GM19452 (cell line): ENCODE measurements around the gene NAT10.
"Not testable (repeated sequence)": the region's sequence is repeated elsewhere in the genome, so short reads cannot be mapped to it uniquely, and the experiment has no call there.

Experiments
- ATAC-seq: cut with Tn5 transposase; IDR thresholded peaks from one replicate; pipeline ENCODE4 v1.9.1; 2021; ENCODE audit not compliant: unreplicated experiment

Gene NAT10

DNA sequence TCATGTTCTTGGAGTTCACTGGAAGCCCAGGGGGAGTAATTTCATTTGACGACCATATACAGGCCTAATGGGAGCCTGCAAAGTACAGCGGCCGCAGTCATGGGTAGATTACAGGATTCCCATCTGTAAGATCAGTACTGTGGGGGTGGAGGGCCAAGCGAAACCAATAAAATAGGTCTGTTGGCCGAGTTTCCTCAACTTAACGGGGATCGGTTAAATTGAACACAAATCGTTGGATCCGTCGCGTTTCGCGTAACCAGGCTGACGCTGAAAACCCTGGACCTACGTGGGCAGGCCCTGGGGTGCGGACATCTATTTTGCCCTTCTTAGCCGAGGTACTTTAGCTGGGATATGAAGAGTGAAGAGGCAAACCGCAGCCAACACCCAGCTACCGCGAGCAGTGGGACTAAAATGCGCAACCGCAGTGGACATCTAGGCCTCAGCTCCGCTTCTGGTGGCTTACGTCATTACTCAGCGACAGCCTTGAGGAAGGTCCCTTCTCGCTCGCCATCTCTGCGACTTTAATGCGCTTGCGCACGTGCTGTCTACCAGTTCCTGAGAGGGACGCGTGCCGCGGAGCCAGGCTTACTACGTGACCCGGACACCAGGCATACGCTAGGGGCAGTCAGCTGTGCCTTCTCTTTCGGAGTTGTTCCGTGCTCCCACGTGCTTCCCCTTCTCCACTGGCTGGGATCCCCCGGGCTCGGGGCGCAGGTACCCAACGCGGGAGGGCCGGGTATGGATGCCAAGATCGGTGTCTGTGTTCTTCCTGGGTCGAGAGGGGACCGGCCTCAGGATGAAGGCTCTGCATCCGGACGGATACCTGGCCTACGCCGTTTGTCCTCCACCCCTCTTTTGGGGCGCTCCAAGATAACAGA is at the start of gene NAT10:
Gene NAT10, plus strand, starts transcription at position 551 of the 878 bp plus-strand sequence. CDS start 2,597 bp downstream, outside the sequence.
- ATAC-seq, result peak; percentile 92

DNA sequence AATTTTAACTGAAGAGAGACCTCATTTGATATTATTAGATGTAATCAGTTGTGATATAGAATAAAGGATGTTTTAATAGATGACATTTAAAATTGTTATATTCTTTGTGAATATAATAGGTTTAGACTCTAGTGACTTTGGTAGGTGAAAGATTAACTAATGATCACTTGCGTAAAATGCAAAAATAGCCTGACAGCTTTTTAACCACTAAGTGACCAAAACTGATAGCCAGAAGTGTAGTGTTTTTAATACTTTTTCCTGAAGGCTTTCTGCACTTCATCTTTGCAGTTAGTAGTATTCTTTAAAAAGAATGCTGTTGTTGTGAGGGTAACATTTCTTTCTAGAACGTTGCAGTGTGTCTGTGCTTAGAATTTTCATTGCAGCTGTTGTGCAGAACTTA is 48.8 kb upstream of the NAT10 start:
- ATAC-seq, result no peak

DNA sequence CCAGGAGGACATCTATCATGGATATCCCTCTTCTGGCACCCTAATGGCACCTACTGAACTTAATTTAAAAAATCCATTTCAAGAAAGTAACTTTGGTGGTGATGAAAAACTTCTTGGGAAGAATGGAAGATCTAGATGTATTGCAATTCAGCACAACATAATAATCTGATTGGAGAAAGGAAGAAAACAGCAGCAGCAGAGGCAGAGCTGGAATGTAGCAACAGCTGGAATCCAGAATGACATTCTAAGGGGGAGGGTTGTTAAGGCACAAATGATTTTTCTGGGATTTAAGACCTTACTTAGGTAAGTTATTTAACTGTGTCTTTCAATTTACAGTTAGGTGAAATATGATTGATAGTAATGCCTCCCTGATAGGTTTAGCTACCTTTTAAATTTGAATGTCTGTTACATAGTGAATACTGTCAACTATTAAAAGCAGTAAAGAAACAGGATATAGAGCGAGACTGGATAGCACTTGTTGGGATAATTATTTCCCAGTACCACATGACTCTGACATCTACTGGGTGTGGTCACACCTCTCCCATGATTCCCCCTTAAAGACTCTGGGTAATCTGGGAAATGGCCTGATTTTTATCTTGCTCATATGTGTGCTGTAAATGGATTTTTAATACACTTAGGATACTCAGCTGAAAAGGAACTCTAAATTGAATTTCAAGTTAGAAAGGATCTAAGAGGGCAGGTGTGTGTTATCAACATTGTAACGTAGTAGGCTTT is 42.2 kb upstream of the NAT10 start:
- no peak for ATAC-seq

DNA sequence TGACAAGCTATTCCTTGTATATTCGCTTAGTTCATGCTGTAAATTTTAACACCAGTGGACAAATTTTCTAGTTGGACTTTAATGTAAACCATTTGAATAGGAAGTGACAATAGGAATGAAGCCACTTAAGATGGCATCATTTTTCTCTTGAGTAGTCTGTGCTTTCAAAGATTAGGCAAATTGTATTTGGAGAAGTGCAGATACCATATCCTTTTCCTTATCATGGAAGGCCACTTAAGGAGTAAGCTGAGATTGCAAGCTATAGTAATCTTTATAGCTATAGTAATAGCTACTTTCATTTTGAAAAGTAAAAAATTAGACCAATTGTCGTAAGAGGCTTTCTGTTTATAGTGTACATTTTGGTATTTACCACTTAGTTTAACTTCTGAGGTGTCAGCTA is 41.1 kb upstream of the NAT10 start:
- no peak for ATAC-seq

DNA sequence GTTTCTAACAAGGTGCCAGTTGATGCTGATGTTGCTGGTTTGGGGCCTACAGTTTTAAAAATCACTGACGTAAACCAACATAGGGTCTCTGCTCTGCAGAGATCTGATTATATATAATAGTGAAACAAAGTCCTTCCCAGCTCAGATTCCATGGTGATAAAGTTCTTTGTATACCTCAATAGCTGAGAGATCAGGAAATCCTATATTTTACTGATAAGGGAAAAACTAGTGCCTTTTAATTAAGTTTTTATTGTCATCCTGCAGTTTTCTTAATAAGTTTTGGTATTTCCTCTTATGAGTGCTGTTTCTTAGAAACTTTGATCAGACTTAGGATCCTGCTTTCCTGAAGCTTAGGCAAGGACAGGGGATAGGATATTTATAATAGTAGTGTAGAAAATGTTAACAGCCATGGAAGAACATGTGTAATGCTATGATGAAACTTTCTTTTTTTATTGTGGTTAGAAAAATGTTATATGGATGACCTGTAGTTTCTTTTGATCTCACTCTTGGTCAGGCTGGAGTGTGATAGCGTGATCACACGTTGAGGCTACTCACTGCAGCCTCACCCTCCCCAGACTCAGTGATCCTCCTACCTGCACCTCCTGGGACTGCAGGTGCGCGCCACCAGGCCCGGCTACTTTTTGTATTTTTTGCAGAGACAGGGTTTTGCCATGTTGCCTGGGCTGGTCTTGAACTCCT is 39.8 kb upstream of the NAT10 start:
- ATAC-seq, result no peak

DNA sequence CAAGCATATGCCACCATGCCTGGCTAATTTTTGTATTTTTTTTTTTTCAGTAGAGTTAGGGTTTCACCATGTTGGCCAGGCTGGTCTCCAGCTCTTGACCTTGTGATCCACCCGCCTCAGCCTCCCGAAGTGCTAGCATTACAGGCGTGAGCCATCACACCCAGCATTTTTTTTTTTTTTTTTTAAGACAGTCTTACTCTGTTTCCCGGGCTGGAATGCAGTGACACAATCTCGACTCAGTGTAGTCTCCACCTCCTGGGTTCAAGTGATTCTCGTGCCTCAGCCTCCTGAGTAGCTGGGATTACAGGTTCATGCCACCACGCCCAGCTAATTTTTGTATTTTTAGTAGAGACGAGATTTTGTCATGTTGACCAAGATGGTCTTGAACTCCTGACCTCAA is 38.7 kb upstream of the NAT10 start:
- not testable (repeated sequence) for ATAC-seq

DNA sequence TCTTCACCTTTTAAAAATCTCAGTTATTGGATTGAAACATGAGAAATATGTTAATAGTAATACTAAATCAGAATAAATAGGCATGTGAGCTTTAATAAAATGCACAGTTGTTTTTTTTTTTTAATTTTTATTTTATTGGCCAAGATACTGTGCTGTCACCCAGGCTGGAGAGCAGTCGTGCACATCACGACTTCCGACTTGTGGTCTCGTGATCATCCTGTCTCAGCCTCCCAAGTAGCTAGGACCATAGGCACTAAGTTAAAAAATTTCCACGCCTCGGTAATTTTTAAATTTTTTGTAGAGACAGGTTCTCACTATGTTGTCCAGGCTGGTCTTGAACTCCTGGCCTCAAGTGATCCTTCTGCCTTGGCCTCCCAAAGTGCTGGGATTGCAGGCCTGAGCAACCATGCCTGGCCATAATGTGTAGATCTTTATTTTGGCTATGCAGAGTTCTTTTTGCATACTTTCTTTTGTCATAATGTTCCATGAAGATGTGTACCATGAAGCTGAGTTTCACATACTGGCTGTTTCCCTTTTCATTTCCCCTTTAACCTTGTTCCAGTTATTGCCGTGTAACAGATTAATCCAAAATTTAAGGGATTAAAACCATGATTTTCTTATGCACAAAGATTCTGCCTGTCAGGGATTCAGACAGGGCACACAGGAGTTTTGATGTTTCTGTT is 37.9 kb upstream of the NAT10 start:
- no peak for ATAC-seq

DNA sequence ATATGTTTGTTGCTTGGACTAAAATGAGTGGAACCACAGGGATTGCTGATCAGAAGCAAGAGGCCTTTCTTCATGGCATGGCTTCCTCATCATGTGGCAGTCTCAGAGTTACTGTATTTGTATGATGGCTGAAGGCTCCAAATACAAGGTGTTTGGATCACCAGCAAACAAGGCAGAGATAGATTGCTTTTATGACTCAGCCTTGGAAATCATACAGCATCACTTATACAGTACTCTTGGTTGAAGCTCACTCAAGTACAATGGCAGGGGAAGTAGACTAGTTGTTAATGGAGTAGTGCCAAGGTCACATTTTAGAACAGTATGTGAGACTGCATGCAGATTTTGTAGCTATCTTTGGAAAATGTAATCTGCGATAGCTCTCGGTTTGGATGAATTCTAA is 37.3 kb upstream of the NAT10 start:
- no peak for ATAC-seq

DNA sequence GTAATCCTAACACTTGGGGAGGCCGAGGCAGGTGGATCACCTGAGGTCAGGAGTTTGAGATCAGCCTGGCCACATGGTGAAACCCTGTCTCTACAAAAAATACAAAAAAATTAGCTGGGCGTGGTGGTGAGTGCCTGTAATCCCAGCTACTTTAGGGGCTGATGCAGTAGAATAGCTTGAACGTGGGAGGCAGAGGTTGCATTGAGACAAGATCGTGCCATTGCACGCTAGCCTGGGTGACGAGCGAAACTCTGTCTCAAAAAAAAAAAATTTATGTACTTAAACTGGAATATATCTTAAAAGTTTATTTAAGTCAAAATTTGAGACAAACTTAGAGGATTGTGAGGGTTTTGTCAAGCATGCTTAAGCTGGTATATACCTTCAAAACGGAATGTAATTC is 34.1 kb upstream of the NAT10 start:
- not testable (repeated sequence) for ATAC-seq

DNA sequence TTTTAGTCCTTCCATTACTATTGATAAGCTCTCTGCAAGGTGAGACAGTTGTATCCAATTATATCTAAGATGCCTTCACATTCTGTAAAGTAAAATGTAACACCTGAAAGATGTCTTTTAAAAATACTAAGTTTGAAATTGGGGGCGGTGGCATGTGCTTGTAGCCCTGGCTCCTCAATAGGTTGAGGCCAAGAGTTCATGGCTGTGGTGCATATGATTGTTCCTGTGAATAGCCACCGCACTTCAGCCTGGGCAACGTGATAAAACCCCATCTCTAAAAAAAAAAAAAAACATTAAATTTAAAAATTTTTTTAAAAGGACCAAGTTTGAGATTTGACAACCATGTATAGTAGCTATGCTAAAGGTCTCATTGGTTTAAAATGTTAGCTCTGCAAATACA is 33.4 kb upstream of the NAT10 start:
- no peak for ATAC-seq

DNA sequence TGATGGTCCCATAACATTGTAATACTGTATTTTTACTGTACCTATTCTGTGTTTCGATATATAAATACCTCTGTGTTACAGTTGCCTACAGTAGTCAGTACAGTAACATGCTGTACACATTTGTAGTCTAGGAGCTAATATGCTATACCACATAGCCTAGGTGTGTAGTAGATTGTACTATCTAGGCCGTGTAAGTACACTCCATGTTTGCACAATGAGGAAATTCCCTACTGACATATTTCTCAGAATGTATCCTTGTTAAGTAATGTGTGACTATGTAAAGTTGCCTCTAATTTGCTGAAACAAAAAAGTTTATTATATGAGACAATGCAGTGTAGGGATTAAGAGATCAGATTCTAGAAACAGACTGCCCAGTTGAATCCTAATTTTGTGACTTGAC is 32.6 kb upstream of the NAT10 start:
- no peak for ATAC-seq

DNA sequence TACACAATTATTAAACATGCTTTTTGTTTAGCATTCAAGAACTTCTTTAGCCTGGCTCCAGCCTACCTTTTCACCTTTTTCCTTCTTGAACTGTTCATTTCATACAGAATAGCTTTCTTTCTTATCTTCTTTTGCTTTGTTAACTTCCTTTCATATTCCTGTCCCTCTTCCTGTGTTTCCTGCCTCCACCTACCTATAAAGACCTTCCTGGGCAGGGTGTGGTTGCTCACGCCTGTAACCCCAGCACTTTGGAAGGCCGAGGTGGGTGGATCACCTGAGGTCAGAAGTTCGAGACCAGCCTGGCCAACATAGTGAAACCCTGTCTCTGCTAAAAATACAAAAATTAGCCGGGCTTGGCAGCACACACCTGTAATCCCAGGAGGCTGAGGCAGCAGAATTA is 31.0 kb upstream of the NAT10 start:
- no peak for ATAC-seq

DNA sequence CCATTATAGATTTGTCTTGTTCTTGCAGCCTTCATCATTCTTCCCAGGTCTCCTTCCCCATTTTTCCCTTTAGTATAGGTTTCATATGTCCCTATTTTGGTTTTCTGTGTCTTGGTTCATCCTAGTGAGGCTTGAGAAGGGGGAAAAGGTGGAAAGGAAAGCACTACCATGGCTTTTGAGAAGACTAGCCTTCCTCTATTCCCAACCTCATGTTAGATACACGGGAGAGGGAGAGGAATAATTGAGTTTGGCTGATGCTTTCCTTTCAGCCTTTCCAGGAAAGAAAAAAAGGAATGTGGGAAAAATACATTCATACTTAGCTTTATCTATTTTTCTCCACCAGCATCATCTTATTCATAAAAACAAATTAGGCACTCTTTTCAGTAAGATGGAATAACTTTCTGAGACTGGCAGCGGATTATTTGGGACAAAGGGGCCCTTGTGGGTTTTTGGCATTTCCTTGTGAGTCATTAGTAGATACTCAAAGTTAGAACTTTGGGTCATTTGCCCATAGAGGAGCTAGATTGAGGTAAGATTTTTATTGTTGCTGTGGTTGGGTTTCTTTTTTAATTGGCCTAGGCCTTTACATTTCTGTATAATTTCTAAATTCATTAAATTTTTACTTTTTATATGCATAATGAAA is 30.1 kb upstream of the NAT10 start:
- ATAC-seq, result no peak

DNA sequence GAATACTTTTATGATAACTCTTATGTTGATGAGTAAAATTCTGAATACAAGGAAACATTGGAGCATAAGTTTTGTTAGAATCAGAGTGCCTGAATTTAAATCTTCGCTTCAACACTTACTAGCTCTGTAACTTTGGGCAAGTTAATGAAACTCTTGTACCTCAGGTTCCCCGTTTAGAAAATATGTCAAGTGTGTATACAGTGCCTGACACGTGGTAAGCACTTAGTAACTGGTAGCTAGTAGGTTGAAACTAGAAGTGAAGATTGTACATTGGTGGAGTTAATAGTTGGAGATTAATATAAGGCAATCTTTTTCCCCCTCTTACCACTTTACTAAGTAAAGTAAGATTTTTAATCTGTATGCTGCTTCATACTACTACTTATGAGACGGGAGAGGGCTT is 24.8 kb upstream of the NAT10 start:
- ATAC-seq, result no peak

DNA sequence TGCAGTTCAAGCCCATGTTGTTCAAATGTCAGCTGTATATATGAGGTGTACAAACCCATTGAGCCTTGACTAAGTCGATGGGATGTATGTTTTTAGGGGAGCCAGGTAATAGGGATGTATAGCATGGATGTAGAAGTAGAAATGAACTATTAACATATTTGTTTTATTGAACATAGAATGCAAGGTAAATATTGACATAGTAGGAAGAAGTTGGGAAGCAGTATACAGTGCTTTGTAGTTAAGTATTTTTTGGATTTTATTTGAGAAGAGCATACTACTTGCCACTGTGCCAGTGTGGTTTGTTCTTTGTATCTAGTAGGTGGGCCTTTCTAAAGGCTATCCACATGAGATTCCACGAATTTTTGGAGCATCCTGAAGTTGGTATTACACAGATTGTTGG is 20.8 kb upstream of the NAT10 start:
- ATAC-seq, result no peak

DNA sequence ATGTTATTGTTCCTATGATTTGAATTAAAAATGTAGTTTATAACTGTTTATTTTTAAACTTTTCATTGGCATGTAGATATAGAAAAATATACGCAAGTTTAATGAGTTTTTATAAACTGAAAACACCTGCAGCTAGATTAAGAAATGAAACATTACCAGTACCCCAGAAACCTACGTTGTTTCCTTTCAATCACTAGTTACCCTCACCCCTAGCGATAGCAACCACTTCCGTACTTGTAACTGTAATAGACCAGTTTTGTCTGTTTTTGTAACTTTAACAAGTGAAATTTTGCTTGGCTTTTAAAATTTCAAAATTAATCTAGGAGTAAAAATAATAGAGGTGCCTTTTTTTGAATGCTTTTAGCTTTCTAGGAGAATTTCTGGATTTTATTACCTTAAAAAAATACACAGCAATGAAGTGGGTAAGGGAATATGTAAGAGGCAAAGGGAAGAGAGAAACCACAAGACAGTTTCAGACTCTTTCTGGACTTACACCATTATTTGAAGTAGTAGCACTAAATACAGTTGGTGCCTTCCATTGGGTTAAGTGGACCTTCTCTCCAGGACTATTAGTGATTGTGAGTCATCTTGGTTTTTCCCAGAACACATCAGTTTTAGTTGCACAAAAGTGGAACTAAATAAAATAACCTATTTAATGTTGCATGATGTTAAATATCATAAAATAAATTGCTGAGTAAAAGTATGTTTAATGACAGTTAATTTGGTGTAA is 18.7 kb upstream of the NAT10 start:
- ATAC-seq, result no peak

DNA sequence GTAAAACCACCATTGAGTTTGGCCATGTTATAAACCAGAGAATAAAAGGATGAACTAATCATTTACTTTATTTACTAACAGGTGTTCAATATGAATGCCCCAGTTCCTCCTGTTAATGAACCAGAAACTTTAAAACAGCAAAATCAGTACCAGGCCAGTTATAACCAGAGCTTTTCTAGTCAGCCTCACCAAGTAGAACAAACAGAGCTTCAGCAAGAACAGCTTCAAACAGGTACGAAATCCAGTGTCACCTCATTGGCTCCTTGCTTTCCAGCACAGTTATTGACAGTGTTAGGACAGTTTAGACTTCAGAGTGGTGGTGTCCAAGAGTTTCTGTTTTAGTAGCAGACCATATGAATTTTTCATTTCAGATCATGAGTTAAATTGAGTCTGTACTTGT is 13.6 kb upstream of the NAT10 start:
- ATAC-seq, result no peak

DNA sequence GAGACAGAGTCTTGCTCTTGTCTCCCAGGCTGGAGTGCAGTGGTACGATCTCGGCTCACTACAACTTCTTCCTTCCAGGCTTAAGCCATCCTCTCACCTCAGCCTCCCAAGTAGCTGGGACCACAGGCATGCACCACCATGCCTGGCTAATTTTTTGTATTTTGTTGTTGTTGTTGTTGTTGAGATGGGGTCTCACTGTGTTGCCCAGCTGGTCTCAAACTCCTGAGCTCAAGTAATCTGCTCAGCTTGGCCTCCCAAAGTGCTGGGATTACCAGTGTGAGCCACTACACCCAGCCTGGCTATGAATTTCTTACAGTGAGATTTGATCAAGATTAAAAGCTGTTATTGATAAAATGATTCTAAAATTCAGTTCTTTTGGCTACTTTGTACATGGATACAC is 10.5 kb upstream of the NAT10 start:
- ATAC-seq, result not testable (repeated sequence)

DNA sequence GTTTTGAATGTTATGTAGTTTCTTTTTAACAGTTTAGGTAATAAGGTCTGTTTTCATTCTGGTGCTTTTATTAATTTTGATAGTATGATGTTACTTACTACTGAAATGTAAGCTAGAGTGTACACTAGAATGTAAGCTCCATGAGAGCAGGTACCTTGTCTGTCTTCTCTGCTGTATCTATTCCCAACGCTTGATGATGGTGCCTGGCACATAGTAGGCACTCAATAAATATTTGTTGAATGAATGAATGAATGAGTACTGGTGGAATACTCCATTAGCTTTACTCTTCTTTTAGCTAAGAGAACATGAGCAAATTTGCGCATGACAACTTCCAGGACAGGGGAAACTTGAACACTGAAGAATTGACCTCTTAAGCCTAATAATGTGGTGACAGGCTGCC is 6.6 kb upstream of the NAT10 start:
- no peak for ATAC-seq

DNA sequence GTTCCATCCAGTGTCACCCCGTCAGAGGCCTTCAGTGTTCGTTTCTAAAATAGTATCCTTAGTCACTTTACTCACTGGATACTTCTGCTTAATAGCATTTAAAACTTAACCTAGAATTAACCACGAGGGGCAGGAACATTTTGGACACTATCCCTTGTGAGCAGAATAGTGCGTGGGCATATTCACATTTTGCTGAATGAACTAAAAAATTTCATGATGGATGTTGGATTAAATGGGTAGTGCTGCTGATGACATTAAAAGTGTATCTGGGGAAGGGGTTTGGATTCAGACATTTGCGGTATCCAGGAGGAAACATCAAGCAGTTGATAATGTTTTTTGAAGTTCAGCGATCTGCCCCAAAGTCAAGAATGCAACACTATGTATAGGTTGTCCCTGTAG is 750 bp upstream of the NAT10 start:
- ATAC-seq, result no peak
